NB4 (cell line): ENCODE results near the gene ZP1.

Source experiments
- CTCF ChIP-seq: IDR thresholded peaks from one replicate; pipeline ENCODE4 v1.5.1; 2012; ENCODE audit warnings: low read depth, low read length
- MAX ChIP-seq: IDR thresholded peaks from 2 replicates; pipeline ENCODE4 v1.6.1; 2011; ENCODE audit warnings: low read depth, low read length
- POLR2A ChIP-seq: IDR thresholded peaks from 2 replicates; pipeline ENCODE4 v1.6.1; 2011; ENCODE audit warnings: mild to moderate bottlenecking; ENCODE audit not compliant: insufficient read length; ENCODE audit errors: extremely low read depth

GRCh38 chr11:60825118-60825517 lies 42.2 kb upstream of the ZP1 start:
- TF ChIP-seq POLR2A = no peak
- TF ChIP-seq CTCF = no peak
- no peak for TF ChIP-seq MAX
